ENCODE results near the gene CADPS.

DNA sequence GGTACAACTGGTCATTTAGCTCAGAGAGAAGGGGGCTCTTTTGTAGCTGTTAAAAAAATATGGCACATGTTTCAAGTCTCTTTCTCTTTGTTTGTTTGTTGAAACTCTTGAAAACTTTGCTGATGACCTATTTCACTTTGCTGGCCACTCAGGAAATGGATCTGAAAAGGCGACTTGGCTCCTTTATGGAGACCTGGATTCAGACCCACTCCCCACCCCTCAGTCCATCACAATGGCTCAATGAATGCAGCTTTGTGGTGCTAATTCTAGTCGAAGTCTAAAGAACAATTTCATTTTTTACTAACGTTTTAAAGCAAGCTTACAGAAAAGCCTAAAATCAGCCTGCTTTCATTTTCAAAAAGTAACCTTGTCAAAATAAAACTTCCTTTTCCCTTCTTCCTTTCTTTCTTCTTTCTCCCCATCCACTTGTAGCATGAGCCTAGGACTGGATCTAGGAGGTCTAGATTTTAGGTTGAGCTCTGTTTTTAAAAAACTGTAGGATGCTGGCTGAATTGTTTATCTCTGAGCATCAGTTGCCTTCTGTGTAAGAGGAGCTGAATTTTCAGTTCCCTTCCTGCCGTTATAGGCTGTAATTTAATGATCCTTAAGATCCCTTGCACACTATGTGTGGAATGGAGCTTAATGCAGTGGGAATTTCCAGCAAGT is 336.4 kb downstream of the CADPS start:
- TF ChIP-seq EZH2 (IDR thresholded peaks at IDR 0.05; ENCODE audit: low read depth) = no peak
- TF ChIP-seq, protein P1, sequence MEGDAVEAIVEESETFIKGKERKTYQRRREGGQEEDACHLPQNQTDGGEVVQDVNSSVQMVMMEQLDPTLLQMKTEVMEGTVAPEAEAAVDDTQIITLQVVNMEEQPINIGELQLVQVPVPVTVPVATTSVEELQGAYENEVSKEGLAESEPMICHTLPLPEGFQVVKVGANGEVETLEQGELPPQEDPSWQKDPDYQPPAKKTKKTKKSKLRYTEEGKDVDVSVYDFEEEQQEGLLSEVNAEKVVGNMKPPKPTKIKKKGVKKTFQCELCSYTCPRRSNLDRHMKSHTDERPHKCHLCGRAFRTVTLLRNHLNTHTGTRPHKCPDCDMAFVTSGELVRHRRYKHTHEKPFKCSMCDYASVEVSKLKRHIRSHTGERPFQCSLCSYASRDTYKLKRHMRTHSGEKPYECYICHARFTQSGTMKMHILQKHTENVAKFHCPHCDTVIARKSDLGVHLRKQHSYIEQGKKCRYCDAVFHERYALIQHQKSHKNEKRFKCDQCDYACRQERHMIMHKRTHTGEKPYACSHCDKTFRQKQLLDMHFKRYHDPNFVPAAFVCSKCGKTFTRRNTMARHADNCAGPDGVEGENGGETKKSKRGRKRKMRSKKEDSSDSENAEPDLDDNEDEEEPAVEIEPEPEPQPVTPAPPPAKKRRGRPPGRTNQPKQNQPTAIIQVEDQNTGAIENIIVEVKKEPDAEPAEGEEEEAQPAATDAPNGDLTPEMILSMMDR (conservative IDR thresholded peaks at IDR 0.05) = no peak

Data from PC-9 (cell line).